Colon (tissue), 2 donors: ENCODE measurements around the gene FURIN.
"Not testable (repeated sequence)": the region's sequence is repeated elsewhere in the genome, so short reads cannot be mapped to it uniquely, and the experiment has no call there.

Experiments used
- FAIRE-seq: peaks from 2 replicates; lab custom pipeline; 2012; peaks lifted over from hg19 to GRCh38; lab: Jason Lieb, UNC
- donor health status: control.
- donor health status: control.

Gene FURIN

DNA sequence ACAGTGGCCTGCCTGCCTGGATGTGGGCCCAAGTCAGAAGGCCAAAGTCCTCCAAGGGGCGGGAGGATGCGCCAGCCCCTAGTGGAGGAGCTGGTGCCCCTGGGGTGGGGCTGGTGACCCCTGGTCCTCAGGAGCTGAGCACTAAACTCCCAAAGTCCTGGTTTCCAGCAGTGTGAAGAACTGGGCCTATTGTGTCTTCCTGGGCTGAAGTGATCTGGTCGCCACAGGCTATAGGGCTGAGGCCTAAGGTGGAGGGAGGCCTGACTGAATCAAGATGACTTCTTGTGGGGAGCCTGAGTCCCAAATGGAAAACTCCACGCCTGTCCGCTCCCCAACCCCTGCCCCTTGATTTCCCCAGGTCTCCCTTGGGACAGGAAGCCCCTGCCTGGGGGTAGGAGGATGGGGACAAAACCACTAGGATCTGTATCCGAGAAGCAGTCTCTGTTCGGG, 15.2 kb downstream of the FURIN start:
- no peak for FAIRE-seq

DNA sequence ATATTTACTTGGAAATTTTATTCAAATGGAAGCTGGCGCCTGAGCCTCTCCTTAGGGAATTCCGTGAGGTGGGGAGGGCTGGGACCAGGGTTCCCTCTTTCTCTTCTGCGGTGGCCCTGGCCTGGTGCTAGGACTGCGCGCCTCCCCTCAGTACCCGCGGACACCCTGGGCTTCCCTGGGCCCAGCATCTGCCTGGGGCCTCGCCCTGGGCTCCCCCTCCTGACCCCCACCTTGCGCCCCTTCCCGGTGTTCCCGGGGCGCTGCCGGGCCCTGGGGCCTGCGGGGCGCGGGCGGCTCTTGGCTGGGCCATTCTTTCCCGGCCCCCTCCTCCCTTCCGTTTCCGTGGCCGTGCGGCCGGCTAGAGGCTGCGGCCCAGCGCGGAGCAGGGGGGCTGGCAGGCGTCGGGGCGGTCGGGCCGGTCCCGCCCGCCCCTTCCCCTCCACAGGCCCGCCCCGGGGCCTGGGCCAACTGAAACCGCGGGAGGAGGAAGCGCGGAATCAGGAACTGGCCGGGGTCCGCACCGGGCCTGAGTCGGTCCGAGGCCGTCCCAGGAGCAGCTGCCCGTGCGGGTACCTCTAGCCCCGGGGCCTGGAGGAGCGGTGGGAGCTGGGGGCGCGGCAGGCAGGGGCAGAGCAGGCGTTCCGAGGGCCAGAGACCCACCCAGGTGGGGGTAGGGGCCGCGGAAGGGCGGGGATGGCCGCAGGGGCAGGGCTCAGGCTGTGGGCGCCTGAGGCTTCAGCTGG, 15.8 kb downstream of the FURIN start, which contains the start of gene FES:
FES (plus strand) TSS at position 529 of the 743 bp plus-strand sequence. CDS start 542 bp downstream, outside the sequence.
- no peak for FAIRE-seq

DNA sequence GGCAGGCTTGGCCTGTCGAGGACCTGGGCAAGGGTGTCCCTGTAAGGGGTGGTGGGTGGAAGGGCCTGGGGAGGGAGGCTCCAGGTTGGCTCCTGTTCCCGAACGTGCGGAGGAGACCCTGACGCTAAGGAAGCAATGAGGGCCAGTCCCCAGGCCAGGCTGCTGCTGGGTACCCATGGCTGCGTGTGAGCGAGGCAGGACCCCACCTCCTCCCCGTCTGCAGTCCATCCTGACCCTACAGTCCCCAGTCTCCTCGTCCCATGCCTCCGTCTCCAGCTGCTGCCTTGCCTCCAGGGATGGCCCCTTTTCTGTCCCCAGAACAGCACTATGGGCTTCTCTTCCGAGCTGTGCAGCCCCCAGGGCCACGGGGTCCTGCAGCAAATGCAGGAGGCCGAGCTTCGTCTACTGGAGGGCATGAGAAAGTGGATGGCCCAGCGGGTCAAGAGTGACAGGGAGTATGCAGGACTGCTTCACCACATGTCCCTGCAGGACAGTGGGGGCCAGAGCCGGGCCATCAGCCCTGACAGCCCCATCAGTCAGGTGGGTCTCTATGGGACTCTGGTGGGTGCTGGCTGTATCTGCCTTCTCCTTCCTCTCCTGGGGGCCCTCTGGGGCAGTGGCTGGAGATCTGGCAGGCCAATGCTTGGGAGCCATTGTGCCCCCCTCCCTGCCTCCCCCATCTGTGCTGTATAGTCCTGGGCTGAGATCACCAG, 16.5 kb downstream of the FURIN start:
- no peak for FAIRE-seq

DNA sequence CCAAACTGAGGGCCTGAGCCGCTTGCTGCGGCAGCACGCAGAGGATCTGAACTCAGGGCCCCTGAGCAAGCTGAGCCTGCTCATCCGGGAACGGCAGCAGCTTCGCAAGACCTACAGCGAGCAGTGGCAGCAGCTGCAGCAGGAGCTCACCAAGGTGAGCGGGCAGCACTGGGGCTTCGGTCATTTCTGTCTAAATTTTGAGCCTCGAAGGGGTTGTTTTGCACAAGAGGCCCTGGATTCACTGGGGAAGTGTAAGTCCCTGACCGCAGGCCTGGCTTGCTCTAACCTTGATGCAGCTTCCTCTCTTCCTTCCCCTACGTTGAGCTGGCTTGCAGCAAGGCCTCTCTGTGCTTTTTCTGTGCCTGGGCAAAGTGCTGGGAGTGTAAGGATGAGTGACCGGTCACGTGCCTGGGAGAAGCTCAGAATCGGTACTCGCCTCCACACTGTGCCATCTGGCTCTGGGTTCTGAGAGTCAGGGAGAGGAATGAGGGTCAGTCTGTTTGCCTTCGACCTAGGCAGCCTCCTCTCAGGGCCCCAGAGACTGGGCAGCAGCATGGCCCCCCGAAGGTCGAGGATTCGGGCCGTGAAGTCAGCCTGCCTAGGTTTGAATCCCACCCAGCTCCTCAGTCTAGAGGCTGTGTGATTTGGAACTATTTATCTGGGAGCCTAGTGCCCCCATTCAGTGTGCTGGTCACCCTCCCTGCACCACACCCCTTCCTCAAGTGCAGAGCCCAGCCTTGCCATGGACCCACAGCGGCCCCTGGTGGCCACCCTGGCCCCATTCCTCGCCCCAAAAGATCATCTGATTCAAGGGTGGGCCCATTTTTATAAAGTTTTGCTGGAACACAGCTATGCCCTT, 17.3 kb downstream of the FURIN start:
- no peak for FAIRE-seq

DNA sequence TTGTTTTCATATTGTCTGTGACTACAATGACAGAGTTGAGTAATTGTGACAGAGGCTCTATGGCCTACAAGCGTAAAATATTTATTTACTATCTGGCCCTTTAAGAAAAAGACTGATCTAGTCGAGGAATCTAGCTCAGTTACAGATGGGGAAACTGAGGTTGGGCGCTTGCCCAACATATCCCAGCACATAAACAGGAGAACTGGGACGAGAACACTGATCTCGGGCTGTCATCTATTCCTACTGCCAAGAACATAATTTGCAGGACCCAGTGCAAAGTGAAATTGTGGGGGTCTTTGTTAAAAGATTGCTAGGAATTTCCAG, 17.9 kb downstream of the FURIN start:
- no peak for FAIRE-seq

- no peak for FAIRE-seq
Measured at GRCh38 chr15:90887037-90887481, 18.7 kb downstream of the FURIN start.

DNA sequence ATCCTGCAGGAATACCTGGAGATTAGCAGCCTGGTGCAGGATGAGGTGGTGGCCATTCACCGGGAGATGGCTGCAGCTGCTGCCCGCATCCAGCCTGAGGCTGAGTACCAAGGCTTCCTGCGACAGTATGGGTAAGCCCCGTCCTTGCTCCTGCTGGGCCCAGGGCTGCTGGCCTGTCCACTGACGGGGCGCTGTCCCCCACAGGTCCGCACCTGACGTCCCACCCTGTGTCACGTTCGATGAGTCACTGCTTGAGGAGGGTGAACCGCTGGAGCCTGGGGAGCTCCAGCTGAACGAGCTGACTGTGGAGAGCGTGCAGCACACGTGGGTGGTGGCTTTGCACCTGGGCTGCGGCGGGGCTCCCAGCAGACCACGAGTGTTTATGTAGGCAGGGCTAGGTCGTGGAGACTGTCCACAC, 20.9 kb downstream of the FURIN start:
- FAIRE-seq = no peak

GRCh38 chr15:90889736-90890456, 21.5 kb downstream of the FURIN start:
- FAIRE-seq = no peak

DNA sequence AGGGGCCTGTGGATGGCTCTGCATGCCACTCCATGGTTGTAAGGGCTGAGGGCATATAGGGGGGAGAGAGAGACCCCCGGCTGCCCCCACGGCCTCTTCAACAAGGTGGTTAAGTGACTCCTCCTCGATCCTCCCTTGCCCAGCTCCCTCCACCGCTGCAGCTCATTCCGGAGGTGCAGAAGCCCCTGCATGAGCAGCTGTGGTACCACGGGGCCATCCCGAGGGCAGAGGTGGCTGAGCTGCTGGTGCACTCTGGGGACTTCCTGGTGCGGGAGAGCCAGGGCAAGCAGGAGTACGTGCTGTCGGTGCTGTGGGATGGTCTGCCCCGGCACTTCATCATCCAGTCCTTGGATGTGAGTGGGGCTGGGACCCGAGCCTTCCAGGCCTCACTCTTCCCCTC, 22.5 kb downstream of the FURIN start:
- no peak for FAIRE-seq

DNA sequence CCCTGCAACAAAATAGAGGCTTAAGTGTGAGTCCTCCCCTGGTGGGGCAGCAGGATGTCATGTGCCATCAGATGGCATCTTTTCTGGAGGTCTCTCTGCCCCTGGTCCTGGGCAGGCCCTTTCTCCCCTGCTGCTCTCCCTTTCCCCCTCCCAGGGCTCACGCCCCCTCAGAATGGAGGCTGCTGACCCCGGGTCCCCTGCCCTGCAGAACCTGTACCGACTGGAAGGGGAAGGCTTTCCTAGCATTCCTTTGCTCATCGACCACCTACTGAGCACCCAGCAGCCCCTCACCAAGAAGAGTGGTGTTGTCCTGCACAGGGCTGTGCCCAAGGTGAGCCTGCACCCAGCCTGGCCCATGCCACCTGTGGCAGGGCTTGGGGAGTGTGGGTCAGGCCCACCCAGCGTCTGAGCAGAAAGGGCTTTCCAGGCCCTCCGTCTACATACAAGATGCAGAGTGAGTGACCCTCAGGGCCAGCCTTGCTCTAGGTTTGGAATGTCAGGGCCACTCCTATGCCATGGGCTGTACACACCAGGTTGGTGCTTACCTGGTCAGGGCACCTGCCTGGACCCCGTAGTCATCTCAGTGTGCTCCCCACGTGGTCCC, 23.1 kb downstream of the FURIN start:
- no peak for FAIRE-seq

DNA sequence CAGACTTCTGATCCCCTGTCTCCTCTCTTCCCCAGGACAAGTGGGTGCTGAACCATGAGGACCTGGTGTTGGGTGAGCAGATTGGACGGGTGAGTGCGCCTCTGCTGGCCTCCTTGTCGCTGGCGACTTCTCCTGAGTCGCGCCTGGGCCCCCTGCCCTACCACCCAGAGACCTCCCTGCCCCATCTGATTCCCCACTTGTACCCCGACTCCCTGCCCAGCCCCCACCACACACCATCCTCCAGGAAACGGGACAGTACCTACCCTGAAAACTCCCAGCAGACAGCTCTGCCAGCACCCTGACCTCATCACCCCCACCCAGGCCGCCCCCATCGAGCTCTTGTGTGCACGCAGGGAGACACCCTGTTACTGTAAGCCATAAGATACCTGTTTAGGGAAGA, 23.6 kb downstream of the FURIN start:
- no peak for FAIRE-seq

DNA sequence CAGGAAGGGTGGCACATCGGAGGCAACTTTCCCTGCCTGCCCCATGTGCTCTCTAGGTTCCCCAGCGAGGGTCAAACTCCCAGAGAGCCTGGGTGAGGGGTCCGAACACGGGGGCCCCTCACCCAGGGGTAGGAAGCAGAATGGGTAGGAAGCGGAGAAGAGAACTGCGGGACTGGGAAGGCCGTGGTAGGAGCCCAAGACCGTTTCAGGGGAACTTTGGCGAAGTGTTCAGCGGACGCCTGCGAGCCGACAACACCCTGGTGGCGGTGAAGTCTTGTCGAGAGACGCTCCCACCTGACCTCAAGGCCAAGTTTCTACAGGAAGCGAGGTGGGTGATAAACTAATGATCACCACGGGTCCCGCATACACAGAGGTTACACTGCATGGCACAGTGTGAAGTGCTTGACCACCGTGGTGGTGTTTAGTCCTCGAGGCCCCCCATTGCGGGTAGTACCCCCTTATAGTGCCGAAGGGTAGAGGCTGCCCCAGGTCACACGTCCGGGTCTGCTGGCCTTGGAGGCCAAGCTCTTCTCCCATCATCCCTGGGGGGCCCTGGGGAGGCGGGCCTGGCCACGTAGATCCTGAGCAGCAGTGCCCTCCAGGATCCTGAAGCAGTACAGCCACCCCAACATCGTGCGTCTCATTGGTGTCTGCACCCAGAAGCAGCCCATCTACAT, 24.2 kb downstream of the FURIN start:
- no peak for FAIRE-seq

DNA sequence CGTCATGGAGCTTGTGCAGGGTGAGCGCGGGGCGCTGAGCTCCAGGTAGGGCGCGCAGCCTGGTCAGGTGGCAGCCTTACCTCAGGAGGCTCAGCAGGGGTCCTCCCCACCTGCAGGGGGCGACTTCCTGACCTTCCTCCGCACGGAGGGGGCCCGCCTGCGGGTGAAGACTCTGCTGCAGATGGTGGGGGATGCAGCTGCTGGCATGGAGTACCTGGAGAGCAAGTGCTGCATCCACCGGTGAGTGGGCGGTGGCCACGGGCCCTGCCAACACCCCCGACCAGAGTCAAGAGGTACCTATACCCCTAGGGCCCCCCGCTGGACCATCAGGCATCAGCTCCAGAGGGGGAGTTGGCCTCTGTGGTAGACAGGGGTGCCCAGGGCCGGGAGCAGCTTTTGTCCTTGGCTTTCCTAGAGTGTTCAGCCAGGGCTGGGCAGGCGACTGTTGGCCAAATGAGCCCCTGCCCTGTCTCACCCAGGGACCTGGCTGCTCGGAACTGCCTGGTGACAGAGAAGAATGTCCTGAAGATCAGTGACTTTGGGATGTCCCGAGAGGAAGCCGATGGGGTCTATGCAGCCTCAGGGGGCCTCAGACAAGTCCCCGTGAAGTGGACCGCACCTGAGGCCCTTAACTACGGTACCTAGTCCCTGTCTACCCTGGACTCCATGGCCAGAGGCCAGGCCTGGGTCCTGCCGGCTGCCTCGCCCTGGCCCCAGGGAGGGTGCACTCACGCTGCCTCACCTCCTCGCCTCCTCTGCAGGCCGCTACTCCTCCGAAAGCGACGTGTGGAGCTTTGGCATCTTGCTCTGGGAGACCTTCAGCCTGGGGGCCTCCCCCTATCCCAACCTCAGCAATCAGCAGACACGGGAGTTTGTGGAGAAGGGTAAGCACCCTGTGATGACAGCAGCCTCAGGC, 25.0 kb downstream of the FURIN start:
- no peak for FAIRE-seq

DNA sequence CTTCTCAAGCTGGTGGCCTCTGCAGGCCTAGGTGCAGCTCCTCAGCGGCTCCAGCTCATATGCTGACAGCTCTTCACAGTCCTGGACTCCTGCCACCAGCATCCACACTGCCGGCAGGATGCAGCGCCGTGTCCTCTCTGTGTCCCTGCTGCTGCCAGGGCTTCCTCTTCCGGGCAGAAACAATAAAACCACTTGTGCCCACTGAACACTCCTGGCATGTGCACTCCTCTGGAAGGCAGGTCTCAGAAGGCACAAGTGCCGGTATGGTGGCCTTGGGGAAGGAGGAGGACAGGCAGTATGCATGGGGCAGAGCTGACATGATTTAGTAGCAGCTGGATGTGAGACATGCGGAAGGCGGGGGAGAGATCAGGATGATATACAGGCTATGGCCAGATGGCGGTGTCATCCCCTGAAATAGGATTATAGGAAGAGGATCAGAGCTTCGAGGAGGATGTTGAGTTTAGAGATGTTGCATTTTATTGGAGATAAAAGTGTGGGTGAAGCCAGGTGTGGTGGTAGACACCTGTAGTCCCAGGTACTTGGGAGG, 27.3 kb downstream of the FURIN start:
- no peak for FAIRE-seq

DNA sequence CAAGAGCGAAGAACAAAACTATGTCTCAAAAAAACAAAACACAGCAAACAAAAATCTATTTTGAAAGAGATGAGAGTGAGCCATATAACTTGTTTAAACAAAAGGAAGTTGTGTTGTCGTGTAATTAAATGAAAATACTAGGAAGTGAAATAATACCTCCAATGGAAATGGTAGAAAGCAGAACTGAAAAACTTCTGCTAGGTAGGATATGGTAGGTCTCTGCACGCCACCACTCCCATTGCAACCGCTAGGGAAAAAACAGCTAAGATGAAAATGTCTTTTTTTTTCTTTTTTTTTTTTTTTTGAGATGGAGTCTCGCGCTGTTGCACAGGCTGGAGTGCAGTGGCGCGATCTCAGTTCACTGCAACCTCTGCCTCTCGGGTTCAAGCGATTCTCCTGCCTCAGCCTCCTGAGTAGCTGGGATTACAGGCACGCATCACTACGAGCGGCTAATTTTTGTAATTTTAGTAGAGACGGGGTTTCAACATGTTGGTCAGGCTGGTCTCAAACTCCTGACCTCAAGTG, 28.8 kb downstream of the FURIN start:
- FAIRE-seq = not testable (repeated sequence)

- FAIRE-seq = no peak
Measured at GRCh38 chr15:90901175-90902039, 33.0 kb downstream of the FURIN start.

DNA sequence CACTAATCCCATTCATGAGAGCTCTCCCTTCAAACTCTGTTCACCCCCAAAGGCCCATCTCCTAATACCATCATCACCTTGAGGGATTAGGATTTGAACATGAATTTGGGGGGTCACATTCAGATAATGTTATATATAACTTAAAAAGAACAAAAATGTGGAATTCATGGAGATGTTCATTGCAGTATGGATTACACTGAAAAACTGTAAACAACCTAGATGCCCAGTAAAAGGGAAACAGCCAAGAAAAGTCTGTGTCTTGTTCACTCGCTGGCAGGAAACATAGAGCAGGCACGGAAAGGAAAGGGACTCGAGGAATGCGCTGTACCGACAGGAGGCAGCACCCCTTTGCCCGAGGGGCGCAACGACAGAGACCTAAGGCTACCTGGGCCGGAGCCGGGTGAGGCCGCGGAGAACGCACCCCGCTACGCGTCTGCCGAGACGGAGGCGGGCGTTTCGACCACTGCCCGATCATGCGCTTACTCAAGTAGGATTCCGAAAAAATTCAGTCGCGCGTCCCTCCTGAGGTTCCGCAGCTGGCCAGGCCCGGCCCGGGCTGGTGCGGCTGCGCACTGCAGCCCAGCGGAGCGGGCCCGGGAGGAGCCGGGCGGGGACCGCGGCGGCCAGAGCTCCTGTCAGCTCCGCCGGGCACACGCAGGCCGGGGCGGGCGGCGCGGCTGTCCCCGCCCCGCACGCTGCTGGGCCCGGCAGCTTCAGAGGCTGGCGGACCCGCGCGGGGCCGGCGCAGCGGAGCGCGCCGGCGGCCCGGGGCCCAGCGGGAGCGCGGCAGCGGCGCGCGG, 33.9 kb downstream of the FURIN start:
- no peak for FAIRE-seq
